NCI-H1092 treated with DMSO at 0.1 percent for 48 hours (cell line): ENCODE data around the gene PPID.
"Not testable (repeated sequence)": the region's sequence is repeated elsewhere in the genome, so short reads cannot be mapped to it uniquely, and the experiment has no call there.

ENCODE experiments used
- DNase-seq: peaks from one replicate; lab custom pipeline; 2025; lab: John Stamatoyannopoulos, UW

PPID gene

GRCh38 chr4:158666892-158667291 is 56.3 kb downstream of the PPID start:
- no peak for DNase-seq

- no peak for DNase-seq
These were observed 58.4 kb downstream of the PPID start for GRCh38 chr4:158664806-158665205.

DNA sequence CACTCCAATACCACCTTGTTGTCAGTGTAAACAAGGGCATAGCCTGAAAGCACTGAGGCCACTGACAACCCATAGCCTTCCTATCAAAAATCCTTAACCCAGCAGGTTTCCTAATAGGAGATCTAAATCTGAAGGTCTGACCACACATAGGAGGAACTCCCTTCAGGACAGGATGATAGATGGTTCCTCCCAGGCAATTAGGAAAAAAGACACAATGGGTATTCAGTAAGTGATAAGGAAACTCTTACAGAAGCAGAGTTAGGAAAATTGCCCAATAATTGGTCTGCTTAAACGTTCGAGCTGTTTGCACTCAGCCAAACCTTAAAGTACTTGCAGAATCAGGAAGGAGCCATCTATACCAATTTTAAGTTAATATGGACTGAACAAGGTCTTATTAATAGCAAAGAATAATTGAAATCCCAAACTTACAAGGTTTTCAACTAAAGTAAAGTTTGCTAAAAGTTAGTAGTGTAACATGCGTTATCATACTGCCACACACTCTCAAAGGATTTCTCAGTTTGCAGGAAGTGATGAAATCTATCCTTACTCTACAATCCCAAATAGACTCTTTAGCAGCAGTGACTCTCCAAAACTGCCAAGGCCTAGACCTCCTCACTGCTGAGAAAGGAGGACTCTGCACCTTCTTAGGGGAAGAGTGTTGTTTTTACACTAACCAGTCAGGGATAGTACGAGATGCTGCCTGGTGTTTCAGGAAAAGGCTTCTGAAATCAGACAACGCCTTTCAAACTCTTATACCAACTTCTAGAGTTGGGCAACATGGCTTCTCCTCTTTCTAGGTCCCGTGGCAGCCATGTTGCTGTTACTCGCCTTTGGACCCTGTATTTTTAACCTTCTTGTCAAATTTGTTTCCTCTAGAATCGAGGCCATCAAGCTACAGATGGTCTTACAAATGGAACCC is 59.2 kb downstream of the PPID start:
- DNase-seq, result not testable (repeated sequence)

DNA sequence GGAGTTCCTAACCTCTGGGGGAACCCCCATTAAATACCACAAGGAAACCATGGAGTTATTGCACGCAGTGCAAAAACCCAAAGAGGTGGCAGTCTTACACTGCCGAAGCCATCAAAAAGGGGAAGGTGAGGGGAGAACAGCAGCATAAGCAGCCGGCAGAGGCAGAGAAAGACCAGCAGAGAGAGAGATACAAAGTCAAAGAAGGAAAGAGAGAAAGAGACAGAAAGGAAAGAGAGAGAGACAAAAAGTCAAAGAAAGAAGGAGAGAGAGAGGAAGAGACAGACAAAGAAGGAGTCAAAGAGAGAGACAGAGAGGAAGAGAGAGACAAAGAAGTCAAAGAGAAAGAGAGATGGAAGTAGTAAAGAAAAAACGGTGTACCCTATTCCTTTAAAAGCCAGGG is 59.9 kb downstream of the PPID start:
- DNase-seq, result not testable (repeated sequence)
